Breast epithelium (tissue), 4 donors: Measurements from ENCODE around the gene TCF23. TPM values are rescaled to one million over a fixed set of nuclear protein-coding genes. Genes with fewer than 3 reads are reported as not detected.

Experiments
- DNase-seq, 2 donors: peaks; one replicate each; pipeline ENCODE4 v3.0.0-alpha.2; 2019; ENCODE audit warnings: low spot score in 2 of 2
- H3K27ac ChIP-seq, 2 donors: fragments of 200-600 bp; sonication (generic) in 1 of 2; one replicate each; pipeline ENCODE4 v1.5.1; 2016 to 2019; ENCODE audit warnings: mild to moderate bottlenecking in 1 of 2
- H3K27me3 ChIP-seq, 2 donors: fragments of 200-600 bp; sonication (generic) in 1 of 2; one replicate each; pipeline versions ENCODE4 v1.5.1 to v1.6.0; 2017 to 2019; ENCODE audit warnings: control low read depth in 1 of 2, mild to moderate bottlenecking in 1 of 2
- H3K36me3 ChIP-seq: fragments of 200-600 bp; one replicate; pipeline ENCODE4 v1.5.1; 2019
- H3K4me1 ChIP-seq, 2 donors: fragments of 200-600 bp; sonication (generic); one replicate each; pipeline ENCODE4 v1.5.1; 2016 to 2019; ENCODE audit warnings: control low read depth in 1 of 2
- H3K4me3 ChIP-seq, 3 donors: fragments of 200-600 bp; sonication (generic); 1 replicate in 2 of 3; 2 replicates in 1 of 3; pipeline ENCODE4 v1.5.1; 2016 to 2019; ENCODE audit warnings: mild to moderate bottlenecking in 3 of 3, moderate library complexity in 2 of 3
- H3K9me3 ChIP-seq, 2 donors: fragments of 200-600 bp; sonication (generic) in 1 of 2; one replicate each; pipeline ENCODE4 v1.5.1; 2016 to 2019; ENCODE audit warnings: control low read depth in 1 of 2
- CTCF ChIP-seq, 3 donors: fragments of 450-650 bp; IDR thresholded peaks; one replicate each; pipeline ENCODE4 v1.5.1; 2016 to 2017; ENCODE audit warnings: antibody characterized with exemption in 3 of 3, mild to moderate bottlenecking in 3 of 3, moderate library complexity in 3 of 3
- POLR2A ChIP-seq: fragments of 450-650 bp; IDR thresholded peaks from one replicate; pipeline ENCODE4 v1.6.1; 2016; ENCODE audit warnings: antibody characterized with exemption, mild to moderate bottlenecking, moderate library complexity
- POLR2AphosphoS5 ChIP-seq, 3 donors: sonication (generic); formaldehyde crosslinking; IDR thresholded peaks; one replicate each; pipeline ENCODE4 v1.6.1; 2017; ENCODE audit warnings: antibody characterized with exemption in 3 of 3
- intact Hi-C: fragments of 100-400 bp; cut with DNase I; formaldehyde crosslinking; loops from one replicate; pipeline ENCODE4 v1.15.1; 2023; ENCODE audit warnings: low total_unique reads
- total RNA-seq, 3 donors: library from RNA; depleted of rRNA; stranded (reverse); fragments of >200 nt; gene quantifications; one replicate each; pipeline ENCODE4 v1.1.0, GENCODE V29; 2016

Gene TCF23
- total RNA-seq, 3 donors from 2014 or later: not detected

DNA sequence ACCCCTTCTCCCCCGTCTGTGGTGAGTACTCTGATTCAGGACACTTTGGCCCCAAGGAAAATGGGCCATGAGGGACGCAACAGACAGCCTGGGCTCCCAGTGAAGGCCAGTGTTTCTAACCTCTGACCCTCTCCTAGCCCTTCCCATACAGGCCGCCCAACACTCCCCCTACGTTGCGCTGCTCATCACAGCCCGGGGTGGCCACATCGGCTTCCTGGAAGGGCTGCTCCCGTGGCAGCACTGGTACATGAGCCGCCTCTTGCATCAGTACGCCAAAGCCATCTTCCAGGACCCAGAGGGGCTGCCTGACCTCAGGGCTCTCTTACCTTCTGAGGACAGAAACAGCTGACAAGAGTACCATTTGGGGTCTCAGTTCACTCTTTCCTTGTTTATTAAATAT, 18.4 kb upstream of the TCF23 start:
- intact Hi-C loops: no loop called here
- H3K4me3 ChIP-seq: no peak overlapping the region
- no peaks in the 10 kb centered on the region for H3K27me3 ChIP-seq
- H3K9me3 ChIP-seq: no peaks in the 10 kb centered on the region
- no peak for DNase-seq
- H3K27ac ChIP-seq: peak overlapping the region in 1 of 2 donors; percentile 22
- no peaks in the 10 kb centered on the region for H3K36me3 ChIP-seq
- TF ChIP-seq POLR2A (no peak), POLR2AphosphoS5 (IDR thresholded peaks at IDR 0.05) (no peak), CTCF (IDR thresholded peaks at IDR 0.05) (no peak)
- peaks cover 7 to 10% of the 10 kb centered on the region in 2 donors for H3K4me1 ChIP-seq

- intact Hi-C loops: no loop called here
These were observed 17.4 kb upstream of the TCF23 start for GRCh38 chr2:27131429-27131828.

GRCh38 chr2:27133195-27133875, 15.5 kb upstream of the TCF23 start:
- peaks cover 7 to 10% of the 10 kb centered on the region in 2 donors for H3K4me1 ChIP-seq
- peak overlapping the region; percentile 92 to 99 (median 99) for H3K4me3 ChIP-seq
- DNase-seq: no peak
- no peak for TF ChIP-seq POLR2AphosphoS5 (IDR thresholded peaks at IDR 0.05)
- no peak for TF ChIP-seq POLR2A
- no peak for TF ChIP-seq CTCF (IDR thresholded peaks at IDR 0.05)
- no peaks in the 10 kb centered on the region for H3K9me3 ChIP-seq
- H3K27me3 ChIP-seq: no peaks in the 10 kb centered on the region
- no peaks in the 10 kb centered on the region for H3K36me3 ChIP-seq
- H3K27ac ChIP-seq: peak overlapping the region; percentile 55 to 88
- intact Hi-C loops: no loop called here

More at GRCh38 chr2:27131429-27131828, 17.4 kb upstream of the TCF23 start:
- TF ChIP-seq POLR2AphosphoS5 (IDR thresholded peaks at IDR 0.05): no peak
- TF ChIP-seq POLR2A: no peak
- TF ChIP-seq CTCF (IDR thresholded peaks at IDR 0.05): no peak
- Histone ChIP-seq H3K4me3 (no peak overlapping the region), H3K27me3 (no peaks in the 10 kb centered on the region), H3K27ac (peak overlapping the region in 1 of 2 donors; percentile 55), H3K36me3 (no peaks in the 10 kb centered on the region), H3K9me3 (no peaks in the 10 kb centered on the region), H3K4me1 (peaks cover 7 to 10% of the 10 kb centered on the region in 2 donors)
- DNase-seq: no peak

- TF ChIP-seq CTCF (IDR thresholded peaks at IDR 0.05): no peak
- peak; percentile 80 for TF ChIP-seq POLR2A
- peak; percentile 50 to 85 (median 74) for TF ChIP-seq POLR2AphosphoS5 (IDR thresholded peaks at IDR 0.05)
- intact Hi-C loops: no loop called here
- no peaks in the 10 kb centered on the region for H3K36me3 ChIP-seq
- H3K4me3 ChIP-seq: peak within 1 kb of the TSS; percentile 92 to 99 (median 99)
- no peaks in the 10 kb centered on the region for H3K27me3 ChIP-seq
- peak within 1 kb of the TSS; percentile 88 to 92 for H3K27ac ChIP-seq
- peak; percentile 94 to 97 for DNase-seq
- no peaks in the 10 kb centered on the region for H3K9me3 ChIP-seq
- peaks cover 7 to 10% of the 10 kb centered on the region in 2 donors for H3K4me1 ChIP-seq
These were observed 14.7 kb upstream of the TCF23 start, which contains the start of gene PREB for GRCh38 chr2:27133905-27134780. PREB (minus strand) TSS chr2:27134636; CDS start chr2:27134421, 215 bp downstream.
